Caco-2 (cell line): Measurements from ENCODE around the gene PTPRN2. TPM values are rescaled to one million over a fixed set of nuclear protein-coding genes. Genes with fewer than 3 reads are reported as not detected.
A peak's percentile ranks its signal among the peaks of the same experiment; 100 is the strongest.

ENCODE experiments used
- BruUV-seq: library from RNA; stranded (reverse); fragments of 400-500 nt; replicated peaks from 2 replicates; lab custom pipeline; 2021; lab: Mats Ljungman, UMichigan
- CTCF ChIA-PET: fragments of 300-600 bp; sonication (Branson Sonifier 250); formaldehyde crosslinking; loops from one replicate; lab custom pipeline; 2022; ENCODE audit warnings: antibody characterized with exemption; lab: Charles Lee
- POLR2A ChIA-PET: fragments of 300-600 bp; sonication (Branson Sonifier 250); formaldehyde crosslinking; loops from one replicate; lab custom pipeline; 2022; ENCODE audit warnings: antibody characterized with exemption; lab: Charles Lee
- DNase-seq, 2 experiments: peaks; one replicate each; pipeline versions ENCODE4 v3.0.0 to v3.0.0-alpha.2; 2020 to 2022
- H3K27me3 ChIP-seq: replicated peaks from 2 replicates; pipeline ENCODE4 v1.6.0; 2011; ENCODE audit warnings: low read length; ENCODE audit not compliant: control insufficient read depth, insufficient read depth
- H3K36me3 ChIP-seq: 2 replicates; pipeline ENCODE4 v1.5.1; 2011; ENCODE audit warnings: low read length; ENCODE audit not compliant: control insufficient read depth, insufficient read depth
- H3K4me1 ChIP-seq: fragments of 250-450 bp; sonication (Bioruptor Pico); 2 replicates; pipeline ENCODE4 v1.5.1; 2020; ENCODE audit warnings: mild to moderate bottlenecking
- H3K4me3 ChIP-seq: 2 replicates; pipeline ENCODE4 v1.5.1; 2011; ENCODE audit warnings: low read depth, mild to moderate bottlenecking, control low read depth, low read length
- H3K9me3 ChIP-seq: fragments of 250-450 bp; sonication (Bioruptor Pico); 2 replicates; pipeline ENCODE4 v1.5.1; 2020; ENCODE audit warnings: mild to moderate bottlenecking, moderate library complexity
- H3K27ac Mint-ChIP-seq: one replicate; pipeline ENCODE4 v1.8.0; 2022; ENCODE audit warnings: mixed read lengths; ENCODE audit not compliant: unreplicated experiment
- H3K27me3 Mint-ChIP-seq: one replicate; pipeline ENCODE4 v1.8.0; 2022; ENCODE audit warnings: mixed read lengths; ENCODE audit not compliant: insufficient read depth, unreplicated experiment
- H3K36me3 Mint-ChIP-seq: one replicate; pipeline ENCODE4 v1.8.0; 2022; ENCODE audit warnings: mild to moderate bottlenecking, mixed read lengths; ENCODE audit not compliant: insufficient read depth, unreplicated experiment
- H3K4me1 Mint-ChIP-seq: one replicate; pipeline ENCODE4 v1.8.0; 2022; ENCODE audit warnings: low read depth, mixed read lengths; ENCODE audit not compliant: unreplicated experiment
- H3K4me3 Mint-ChIP-seq: one replicate; pipeline ENCODE4 v1.8.0; 2022; ENCODE audit warnings: mild to moderate bottlenecking, moderate library complexity, mixed read lengths; ENCODE audit not compliant: unreplicated experiment
- H3K9me3 Mint-ChIP-seq: one replicate; pipeline ENCODE4 v1.8.0; 2022; ENCODE audit warnings: mixed read lengths; ENCODE audit not compliant: unreplicated experiment
- CTCF ChIP-seq, 2 experiments: fragments of 200-600 bp in 1 of 2; IDR thresholded peaks; 1 replicate in 1 of 2; 2 replicates in 1 of 2; pipeline versions ENCODE4 v1.5.1 to v1.8.0; 2011 to 2022; ENCODE audit warnings: antibody characterized with exemption in 1 of 2, control low read depth in 1 of 2, inconsistent platforms in 1 of 2, low read depth in 1 of 2, low read length in 1 of 2, mild to moderate bottlenecking in 1 of 2, moderate library complexity in 1 of 2; ENCODE audit not compliant: insufficient read depth in 1 of 2, severe bottlenecking in 1 of 2, unreplicated experiment in 1 of 2
- intact Hi-C: fragments of 100-400 bp; cut with micrococcal nuclease; formaldehyde crosslinking; loops from one replicate; pipeline ENCODE4 v1.10.0; 2022; ENCODE audit not compliant: unreplicated experiment
- total RNA-seq: library from RNA; stranded (reverse); gene quantifications from 2 replicates; pipeline ENCODE4 v1.2.3, GENCODE V29; 2022

Gene PTPRN2
- total RNA-seq, 1 experiment from 2014 or later = 1.4 TPM

GRCh38 chr7:158279539-158280447 lies 307.8 kb downstream of the PTPRN2 start:
- no TSS peak for BruUV-seq
- Mint-ChIP-seq H3K27me3 (no peaks in the 10 kb centered on the region), H3K27ac (no peak overlapping the region), H3K9me3 (peaks cover 14% of the 10 kb centered on the region), H3K36me3 (no peaks in the 10 kb centered on the region), H3K4me1 (no peaks in the 10 kb centered on the region), H3K4me3 (no peak overlapping the region)
- Histone ChIP-seq H3K4me3 (no peak overlapping the region), H3K36me3 (no peaks in the 10 kb centered on the region), H3K9me3 (no peaks in the 10 kb centered on the region), H3K4me1 (no peaks in the 10 kb centered on the region), H3K27me3 (no peaks in the 10 kb centered on the region)
- CTCF ChIA-PET = no interaction called here
- TF ChIP-seq CTCF (IDR thresholded peaks at IDR 0.05; ENCODE audit: insufficient read depth in 1 of 2, low read depth in 1 of 2, low read length in 1 of 2, severe bottlenecking in 1 of 2, unreplicated experiment in 1 of 2) = no peak
- intact Hi-C loops = no loop called here
- DNase-seq = peak in 1 of 2 experiments; percentile 12
- POLR2A ChIA-PET = no interaction called here

- intact Hi-C loops = no loop called here
- no peaks in the 10 kb centered on the region for H3K27me3 Mint-ChIP-seq
- ChIA-PET CTCF (no interaction called here), POLR2A (no interaction called here)
- no peak overlapping the region for H3K4me3 ChIP-seq
- BruUV-seq = no TSS peak
- no peaks in the 10 kb centered on the region for H3K4me1 ChIP-seq
- no peaks in the 10 kb centered on the region for H3K9me3 ChIP-seq
- H3K4me1 Mint-ChIP-seq = no peaks in the 10 kb centered on the region
- H3K27me3 ChIP-seq = no peaks in the 10 kb centered on the region
- H3K27ac Mint-ChIP-seq = no peak overlapping the region
- peaks cover 15% of the 10 kb centered on the region for H3K9me3 Mint-ChIP-seq
- DNase-seq = peak in 1 of 2 experiments; percentile 33
- H3K36me3 Mint-ChIP-seq = no peaks in the 10 kb centered on the region
- no peak for TF ChIP-seq CTCF (IDR thresholded peaks at IDR 0.05; ENCODE audit: insufficient read depth in 1 of 2, low read depth in 1 of 2, low read length in 1 of 2, severe bottlenecking in 1 of 2, unreplicated experiment in 1 of 2)
- no peak overlapping the region for H3K4me3 Mint-ChIP-seq
- H3K36me3 ChIP-seq = no peaks in the 10 kb centered on the region
Observed at GRCh38 chr7:158278745-158279320, 308.8 kb downstream of the PTPRN2 start.

- Histone ChIP-seq H3K9me3 (no peaks in the 10 kb centered on the region), H3K4me1 (no peaks in the 10 kb centered on the region), H3K36me3 (no peaks in the 10 kb centered on the region), H3K4me3 (no peak overlapping the region), H3K27me3 (no peaks in the 10 kb centered on the region)
- intact Hi-C loops = no loop called here
- no TSS peak for BruUV-seq
- Mint-ChIP-seq H3K4me3 (no peak overlapping the region), H3K27me3 (no peaks in the 10 kb centered on the region), H3K4me1 (no peaks in the 10 kb centered on the region), H3K9me3 (peaks cover 25% of the 10 kb centered on the region), H3K27ac (no peak overlapping the region), H3K36me3 (no peaks in the 10 kb centered on the region)
- no peak for TF ChIP-seq CTCF (IDR thresholded peaks at IDR 0.05; ENCODE audit: insufficient read depth in 1 of 2, low read depth in 1 of 2, low read length in 1 of 2, severe bottlenecking in 1 of 2, unreplicated experiment in 1 of 2)
- ChIA-PET CTCF (no interaction called here), POLR2A (no interaction called here)
- peak in 1 of 2 experiments; percentile 16 for DNase-seq
Observed at GRCh38 chr7:158277219-158278141, 310.1 kb downstream of the PTPRN2 start.
